GM03348 (cell line): ENCODE results near the gene KCNG3.
A peak's percentile ranks its signal among the peaks of the same experiment; 100 is the strongest.

Experiments used
- DNase-seq: peaks from one replicate; pipeline ENCODE4 v3.0.0; 2012; ENCODE audit warnings: low spot score

KCNG3 gene

GRCh38 chr2:42493468-42494354 lies at the start of gene KCNG3:
Gene KCNG3, minus strand, starts transcription at chr2:42493982. Its CDS starts 481 bp downstream, at chr2:42493501.
- peak; percentile 77 for DNase-seq

GRCh38 chr2:42542871-42543270 lies 49.1 kb upstream of the KCNG3 start:
- DNase-seq = no peak

- DNase-seq = no peak
Measured at GRCh38 chr2:42537493-42537892, 43.7 kb upstream of the KCNG3 start.

- no peak for DNase-seq
Measured at GRCh38 chr2:42532397-42532796, 38.6 kb upstream of the KCNG3 start.

- no peak for DNase-seq
Measured at GRCh38 chr2:42523341-42523740, 29.6 kb upstream of the KCNG3 start.

GRCh38 chr2:42522035-42522434 lies 28.3 kb upstream of the KCNG3 start:
- DNase-seq = no peak

GRCh38 chr2:42519624-42520023 lies 25.8 kb upstream of the KCNG3 start:
- no peak for DNase-seq

GRCh38 chr2:42516418-42516901 lies 22.7 kb upstream of the KCNG3 start:
- no peak for DNase-seq

GRCh38 chr2:42513252-42513918 lies 19.6 kb upstream of the KCNG3 start:
- DNase-seq = peak; percentile 74

GRCh38 chr2:42510608-42511243 lies 16.9 kb upstream of the KCNG3 start:
- no peak for DNase-seq

- DNase-seq = no peak
Measured at GRCh38 chr2:42510191-42510590, 16.4 kb upstream of the KCNG3 start.

GRCh38 chr2:42504364-42505230 lies 10.8 kb upstream of the KCNG3 start:
- no peak for DNase-seq

GRCh38 chr2:42503291-42503690 lies 9.5 kb upstream of the KCNG3 start:
- DNase-seq = no peak

- DNase-seq = no peak
Measured at GRCh38 chr2:42498497-42498896, 4.7 kb upstream of the KCNG3 start.

GRCh38 chr2:42495611-42496010 lies 1.8 kb upstream of the KCNG3 start:
- no peak for DNase-seq

- no peak for DNase-seq
Measured at GRCh38 chr2:42495234-42495581, 1.4 kb upstream of the KCNG3 start.

- peak; percentile 76 for DNase-seq
Measured at GRCh38 chr2:42494355-42495233, 812 bp upstream of the KCNG3 start.

GRCh38 chr2:42492691-42493467 lies 903 bp downstream of the KCNG3 start:
- DNase-seq = no peak

GRCh38 chr2:42488297-42488696 lies 5.5 kb downstream of the KCNG3 start:
- no peak for DNase-seq
